T1000 (cell line): ENCODE measurements around the gene RAB15.

ENCODE experiments used
- DNase-seq: peaks from one replicate; lab custom pipeline; 2025; ENCODE audit warnings: mixed read lengths; lab: John Stamatoyannopoulos, UW

RAB15 gene

DNA sequence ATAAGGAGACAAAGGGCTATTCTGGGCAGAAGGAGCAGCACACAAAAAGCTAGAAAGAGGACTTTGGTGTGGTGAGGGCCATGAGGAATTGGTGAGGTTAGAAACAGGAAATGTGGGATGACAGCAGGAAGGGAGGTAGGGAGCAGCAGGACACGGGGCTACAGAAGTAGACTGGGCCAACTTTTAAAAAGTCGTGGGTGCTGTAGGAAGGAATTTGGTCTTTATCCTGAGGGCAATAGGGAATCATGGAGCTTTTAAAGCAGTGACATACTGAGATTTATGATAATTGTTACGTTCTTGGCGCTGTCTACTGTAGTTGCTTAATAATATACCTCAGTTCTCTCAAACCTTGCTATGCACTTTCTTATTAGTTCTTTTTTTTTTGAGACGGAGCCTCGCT, 66.1 kb downstream of the RAB15 start:
- no peak for DNase-seq

DNA sequence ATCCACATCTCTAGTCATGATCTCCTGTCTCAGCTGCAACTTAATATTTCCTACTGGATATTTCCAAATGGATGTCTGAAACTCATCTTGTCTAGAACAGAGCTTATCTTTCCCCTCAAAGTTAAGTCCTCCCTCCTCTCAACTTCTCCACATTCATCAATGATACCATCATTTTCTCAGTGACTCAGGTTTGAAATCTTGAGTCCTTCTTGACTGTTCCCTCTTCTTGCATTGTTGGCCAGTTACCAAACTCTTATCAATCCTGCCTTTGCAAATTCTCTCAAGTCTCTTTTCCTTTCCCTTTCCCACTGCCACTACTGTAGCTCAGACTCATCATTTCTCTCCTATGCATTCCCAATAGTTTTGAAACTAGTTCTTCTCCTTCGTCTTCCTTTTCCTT, 72.2 kb downstream of the RAB15 start:
- DNase-seq = no peak
